ENCODE data around the gene SEMA4D. TPM values are rescaled to one million over a fixed set of nuclear protein-coding genes. Genes with fewer than 3 reads are reported as not detected.

SEMA4D gene
- total and polyA plus RNA-seq, 2 of the 13 experiments (the other 11 are each of a cell fraction or from before 2014, with no cell fraction given) = 0.13 to 0.16 TPM

DNA sequence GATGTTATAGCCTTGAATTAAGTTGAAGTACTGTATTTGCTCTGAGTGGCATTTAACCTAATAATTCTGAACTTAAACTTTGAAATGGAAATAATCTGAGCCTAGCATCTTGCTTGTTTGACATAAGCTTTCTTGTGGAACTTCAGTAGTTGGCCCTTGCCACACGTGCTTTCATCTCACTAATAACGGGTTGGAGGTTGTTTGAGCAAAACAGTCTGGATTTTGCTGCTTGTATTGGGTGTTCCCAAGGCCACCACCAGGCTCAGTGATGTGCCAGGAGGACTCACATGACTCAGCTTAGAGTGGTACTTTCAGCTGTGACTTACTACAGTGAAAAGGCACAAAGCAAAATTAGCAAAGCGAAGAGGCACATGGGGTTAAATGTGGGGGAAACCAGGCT, 143.9 kb downstream of the SEMA4D start (continued):
- TF ChIP-seq, protein P1, sequence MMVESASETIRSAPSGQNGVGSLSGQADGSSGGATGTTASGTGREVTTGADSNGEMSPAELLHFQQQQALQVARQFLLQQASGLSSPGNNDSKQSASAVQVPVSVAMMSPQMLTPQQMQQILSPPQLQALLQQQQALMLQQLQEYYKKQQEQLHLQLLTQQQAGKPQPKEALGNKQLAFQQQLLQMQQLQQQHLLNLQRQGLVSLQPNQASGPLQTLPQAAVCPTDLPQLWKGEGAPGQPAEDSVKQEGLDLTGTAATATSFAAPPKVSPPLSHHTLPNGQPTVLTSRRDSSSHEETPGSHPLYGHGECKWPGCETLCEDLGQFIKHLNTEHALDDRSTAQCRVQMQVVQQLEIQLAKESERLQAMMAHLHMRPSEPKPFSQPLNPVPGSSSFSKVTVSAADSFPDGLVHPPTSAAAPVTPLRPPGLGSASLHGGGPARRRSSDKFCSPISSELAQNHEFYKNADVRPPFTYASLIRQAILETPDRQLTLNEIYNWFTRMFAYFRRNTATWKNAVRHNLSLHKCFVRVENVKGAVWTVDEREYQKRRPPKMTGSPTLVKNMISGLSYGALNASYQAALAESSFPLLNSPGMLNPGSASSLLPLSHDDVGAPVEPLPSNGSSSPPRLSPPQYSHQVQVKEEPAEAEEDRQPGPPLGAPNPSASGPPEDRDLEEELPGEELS (CRISPR knock-in tag; IDR thresholded peaks at IDR 0.05) = no peak
- TF ChIP-seq FOXA1 (IDR thresholded peaks at IDR 0.05) (no peak), FOXA1 (CRISPR knock-in tag; IDR thresholded peaks at IDR 0.05) (peak; percentile 35; the same call in 1 of the 2 replicates), ZNF83 (CRISPR knock-in tag; IDR thresholded peaks at IDR 0.05; ENCODE audit: borderline replicate concordance) (no peak), TGIF2 (CRISPR knock-in tag; IDR thresholded peaks at IDR 0.05) (no peak), ZNF543 (CRISPR knock-in tag; IDR thresholded peaks at IDR 0.05) (no peak), SMARCE1 (IDR thresholded peaks at IDR 0.05; ENCODE audit: borderline replicate concordance) (no peak), ZMYM2 (CRISPR knock-in tag; IDR thresholded peaks at IDR 0.05) (no peak), SRSF9 (IDR thresholded peaks at IDR 0.05; ENCODE audit: borderline replicate concordance, insufficient read depth, low read depth, low read length, poor library complexity, severe bottlenecking) (no peak), NFE2L2 (IDR thresholded peaks at IDR 0.05; ENCODE audit: low read length) (peak; percentile 61; the same call in 1 of the 2 replicates), SMC3 (IDR thresholded peaks at IDR 0.05; ENCODE audit: low read length) (peak; percentile 33; the same call in 1 of the 2 replicates), REL (CRISPR knock-in tag; conservative IDR thresholded peaks at IDR 0.05) (no peak), GLI4 (CRISPR knock-in tag; IDR thresholded peaks at IDR 0.05; ENCODE audit: borderline replicate concordance) (no peak), ZNF431 (CRISPR knock-in tag; IDR thresholded peaks at IDR 0.05; ENCODE audit: borderline replicate concordance, low read depth) (no peak)
- TF ChIP-seq, protein P2, sequence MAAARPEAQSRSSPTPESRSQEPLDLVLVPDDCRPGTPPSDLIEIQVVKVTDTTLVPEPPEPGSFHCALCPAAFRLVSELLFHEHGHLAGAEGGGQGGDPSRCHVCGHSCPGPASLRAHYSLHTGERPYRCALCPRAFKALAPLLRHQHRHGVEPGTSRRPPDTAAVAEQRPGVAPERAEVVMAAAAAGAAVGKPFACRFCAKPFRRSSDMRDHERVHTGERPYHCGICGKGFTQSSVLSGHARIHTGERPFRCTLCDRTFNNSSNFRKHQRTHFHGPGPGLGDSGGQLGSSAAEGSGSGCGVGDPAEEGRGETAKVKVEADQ (CRISPR knock-in tag; IDR thresholded peaks at IDR 0.05; ENCODE audit: borderline replicate concordance) = no peak
- TF ChIP-seq, protein P3, sequence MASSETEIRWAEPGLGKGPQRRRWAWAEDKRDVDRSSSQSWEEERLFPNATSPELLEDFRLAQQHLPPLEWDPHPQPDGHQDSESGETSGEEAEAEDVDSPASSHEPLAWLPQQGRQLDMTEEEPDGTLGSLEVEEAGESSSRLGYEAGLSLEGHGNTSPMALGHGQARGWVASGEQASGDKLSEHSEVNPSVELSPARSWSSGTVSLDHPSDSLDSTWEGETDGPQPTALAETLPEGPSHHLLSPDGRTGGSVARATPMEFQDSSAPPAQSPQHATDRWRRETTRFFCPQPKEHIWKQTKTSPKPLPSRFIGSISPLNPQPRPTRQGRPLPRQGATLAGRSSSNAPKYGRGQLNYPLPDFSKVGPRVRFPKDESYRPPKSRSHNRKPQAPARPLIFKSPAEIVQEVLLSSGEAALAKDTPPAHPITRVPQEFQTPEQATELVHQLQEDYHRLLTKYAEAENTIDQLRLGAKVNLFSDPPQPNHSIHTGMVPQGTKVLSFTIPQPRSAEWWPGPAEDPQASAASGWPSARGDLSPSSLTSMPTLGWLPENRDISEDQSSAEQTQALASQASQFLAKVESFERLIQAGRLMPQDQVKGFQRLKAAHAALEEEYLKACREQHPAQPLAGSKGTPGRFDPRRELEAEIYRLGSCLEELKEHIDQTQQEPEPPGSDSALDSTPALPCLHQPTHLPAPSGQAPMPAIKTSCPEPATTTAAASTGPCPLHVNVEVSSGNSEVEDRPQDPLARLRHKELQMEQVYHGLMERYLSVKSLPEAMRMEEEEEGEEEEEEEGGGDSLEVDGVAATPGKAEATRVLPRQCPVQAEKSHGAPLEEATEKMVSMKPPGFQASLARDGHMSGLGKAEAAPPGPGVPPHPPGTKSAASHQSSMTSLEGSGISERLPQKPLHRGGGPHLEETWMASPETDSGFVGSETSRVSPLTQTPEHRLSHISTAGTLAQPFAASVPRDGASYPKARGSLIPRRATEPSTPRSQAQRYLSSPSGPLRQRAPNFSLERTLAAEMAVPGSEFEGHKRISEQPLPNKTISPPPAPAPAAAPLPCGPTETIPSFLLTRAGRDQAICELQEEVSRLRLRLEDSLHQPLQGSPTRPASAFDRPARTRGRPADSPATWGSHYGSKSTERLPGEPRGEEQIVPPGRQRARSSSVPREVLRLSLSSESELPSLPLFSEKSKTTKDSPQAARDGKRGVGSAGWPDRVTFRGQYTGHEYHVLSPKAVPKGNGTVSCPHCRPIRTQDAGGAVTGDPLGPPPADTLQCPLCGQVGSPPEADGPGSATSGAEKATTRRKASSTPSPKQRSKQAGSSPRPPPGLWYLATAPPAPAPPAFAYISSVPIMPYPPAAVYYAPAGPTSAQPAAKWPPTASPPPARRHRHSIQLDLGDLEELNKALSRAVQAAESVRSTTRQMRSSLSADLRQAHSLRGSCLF (CRISPR knock-in tag; IDR thresholded peaks at IDR 0.05; ENCODE audit: borderline replicate concordance) = no peak
- TF ChIP-seq, protein P4, sequence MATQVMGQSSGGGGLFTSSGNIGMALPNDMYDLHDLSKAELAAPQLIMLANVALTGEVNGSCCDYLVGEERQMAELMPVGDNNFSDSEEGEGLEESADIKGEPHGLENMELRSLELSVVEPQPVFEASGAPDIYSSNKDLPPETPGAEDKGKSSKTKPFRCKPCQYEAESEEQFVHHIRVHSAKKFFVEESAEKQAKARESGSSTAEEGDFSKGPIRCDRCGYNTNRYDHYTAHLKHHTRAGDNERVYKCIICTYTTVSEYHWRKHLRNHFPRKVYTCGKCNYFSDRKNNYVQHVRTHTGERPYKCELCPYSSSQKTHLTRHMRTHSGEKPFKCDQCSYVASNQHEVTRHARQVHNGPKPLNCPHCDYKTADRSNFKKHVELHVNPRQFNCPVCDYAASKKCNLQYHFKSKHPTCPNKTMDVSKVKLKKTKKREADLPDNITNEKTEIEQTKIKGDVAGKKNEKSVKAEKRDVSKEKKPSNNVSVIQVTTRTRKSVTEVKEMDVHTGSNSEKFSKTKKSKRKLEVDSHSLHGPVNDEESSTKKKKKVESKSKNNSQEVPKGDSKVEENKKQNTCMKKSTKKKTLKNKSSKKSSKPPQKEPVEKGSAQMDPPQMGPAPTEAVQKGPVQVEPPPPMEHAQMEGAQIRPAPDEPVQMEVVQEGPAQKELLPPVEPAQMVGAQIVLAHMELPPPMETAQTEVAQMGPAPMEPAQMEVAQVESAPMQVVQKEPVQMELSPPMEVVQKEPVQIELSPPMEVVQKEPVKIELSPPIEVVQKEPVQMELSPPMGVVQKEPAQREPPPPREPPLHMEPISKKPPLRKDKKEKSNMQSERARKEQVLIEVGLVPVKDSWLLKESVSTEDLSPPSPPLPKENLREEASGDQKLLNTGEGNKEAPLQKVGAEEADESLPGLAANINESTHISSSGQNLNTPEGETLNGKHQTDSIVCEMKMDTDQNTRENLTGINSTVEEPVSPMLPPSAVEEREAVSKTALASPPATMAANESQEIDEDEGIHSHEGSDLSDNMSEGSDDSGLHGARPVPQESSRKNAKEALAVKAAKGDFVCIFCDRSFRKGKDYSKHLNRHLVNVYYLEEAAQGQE (IDR thresholded peaks at IDR 0.05; ENCODE audit: borderline replicate concordance in 1 of 2, low read depth in 1 of 2, low read length in 2 of 2) = no peak
- TF ChIP-seq, protein P5, sequence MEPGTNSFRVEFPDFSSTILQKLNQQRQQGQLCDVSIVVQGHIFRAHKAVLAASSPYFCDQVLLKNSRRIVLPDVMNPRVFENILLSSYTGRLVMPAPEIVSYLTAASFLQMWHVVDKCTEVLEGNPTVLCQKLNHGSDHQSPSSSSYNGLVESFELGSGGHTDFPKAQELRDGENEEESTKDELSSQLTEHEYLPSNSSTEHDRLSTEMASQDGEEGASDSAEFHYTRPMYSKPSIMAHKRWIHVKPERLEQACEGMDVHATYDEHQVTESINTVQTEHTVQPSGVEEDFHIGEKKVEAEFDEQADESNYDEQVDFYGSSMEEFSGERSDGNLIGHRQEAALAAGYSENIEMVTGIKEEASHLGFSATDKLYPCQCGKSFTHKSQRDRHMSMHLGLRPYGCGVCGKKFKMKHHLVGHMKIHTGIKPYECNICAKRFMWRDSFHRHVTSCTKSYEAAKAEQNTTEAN (CRISPR knock-in tag; conservative IDR thresholded peaks at IDR 0.05) = no peak
